ENCODE measurements around the gene COX4I1.

COX4I1 gene

GRCh38 chr16:85752511-85753420 lies 46.7 kb upstream of the COX4I1 start:
- H3K4me3 ChIP-seq (ENCODE audit: low read depth, low read length): no peak overlapping the region; the same call in 1 of the 2 replicates
- TF ChIP-seq, protein P1, sequence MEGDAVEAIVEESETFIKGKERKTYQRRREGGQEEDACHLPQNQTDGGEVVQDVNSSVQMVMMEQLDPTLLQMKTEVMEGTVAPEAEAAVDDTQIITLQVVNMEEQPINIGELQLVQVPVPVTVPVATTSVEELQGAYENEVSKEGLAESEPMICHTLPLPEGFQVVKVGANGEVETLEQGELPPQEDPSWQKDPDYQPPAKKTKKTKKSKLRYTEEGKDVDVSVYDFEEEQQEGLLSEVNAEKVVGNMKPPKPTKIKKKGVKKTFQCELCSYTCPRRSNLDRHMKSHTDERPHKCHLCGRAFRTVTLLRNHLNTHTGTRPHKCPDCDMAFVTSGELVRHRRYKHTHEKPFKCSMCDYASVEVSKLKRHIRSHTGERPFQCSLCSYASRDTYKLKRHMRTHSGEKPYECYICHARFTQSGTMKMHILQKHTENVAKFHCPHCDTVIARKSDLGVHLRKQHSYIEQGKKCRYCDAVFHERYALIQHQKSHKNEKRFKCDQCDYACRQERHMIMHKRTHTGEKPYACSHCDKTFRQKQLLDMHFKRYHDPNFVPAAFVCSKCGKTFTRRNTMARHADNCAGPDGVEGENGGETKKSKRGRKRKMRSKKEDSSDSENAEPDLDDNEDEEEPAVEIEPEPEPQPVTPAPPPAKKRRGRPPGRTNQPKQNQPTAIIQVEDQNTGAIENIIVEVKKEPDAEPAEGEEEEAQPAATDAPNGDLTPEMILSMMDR (IDR thresholded peaks at IDR 0.05; ENCODE audit: insufficient read depth, low read depth, low read length, missing control alignments): peak; percentile 62
- peak; percentile 85 for DNase-seq (ENCODE audit: low read depth)

GRCh38 chr16:85753559-85753958 lies 45.9 kb upstream of the COX4I1 start:
- DNase-seq (ENCODE audit: low read depth): no peak
- H3K4me3 ChIP-seq (ENCODE audit: low read depth, low read length): no peak overlapping the region
- TF ChIP-seq, protein P1 (IDR thresholded peaks at IDR 0.05; ENCODE audit: insufficient read depth, low read depth, low read length, missing control alignments): no peak

DNA sequence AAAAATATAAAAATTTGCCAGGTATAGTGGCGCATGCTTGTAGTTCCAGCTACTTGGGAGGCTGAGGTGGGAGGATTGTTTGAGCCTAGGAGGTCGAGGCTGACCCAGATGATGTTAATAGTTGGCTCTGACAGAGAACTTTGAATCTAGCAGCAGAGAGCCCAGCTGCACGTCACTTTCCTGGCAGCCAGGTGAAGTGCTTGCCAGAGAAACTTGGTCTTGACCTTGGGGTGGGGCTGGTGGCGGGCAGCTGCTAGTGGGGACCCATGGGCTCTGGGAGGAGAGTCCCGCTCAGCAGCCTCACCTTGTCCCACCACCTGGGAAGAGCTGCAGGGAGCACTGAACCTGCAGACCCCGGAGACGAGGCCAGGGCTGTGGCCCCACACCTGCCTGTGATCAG lies 45.5 kb upstream of the COX4I1 start:
- TF ChIP-seq, protein P1 (IDR thresholded peaks at IDR 0.05; ENCODE audit: insufficient read depth, low read depth, low read length, missing control alignments): no peak
- H3K4me3 ChIP-seq (ENCODE audit: low read depth, low read length): no peak overlapping the region
- no peak for DNase-seq (ENCODE audit: low read depth)

GRCh38 chr16:85754413-85754812 lies 45.1 kb upstream of the COX4I1 start:
- TF ChIP-seq, protein P1 (IDR thresholded peaks at IDR 0.05; ENCODE audit: insufficient read depth, low read depth, low read length, missing control alignments): no peak
- H3K4me3 ChIP-seq (ENCODE audit: low read depth, low read length): no peak overlapping the region
- peak; percentile 67 for DNase-seq (ENCODE audit: low read depth)

DNA sequence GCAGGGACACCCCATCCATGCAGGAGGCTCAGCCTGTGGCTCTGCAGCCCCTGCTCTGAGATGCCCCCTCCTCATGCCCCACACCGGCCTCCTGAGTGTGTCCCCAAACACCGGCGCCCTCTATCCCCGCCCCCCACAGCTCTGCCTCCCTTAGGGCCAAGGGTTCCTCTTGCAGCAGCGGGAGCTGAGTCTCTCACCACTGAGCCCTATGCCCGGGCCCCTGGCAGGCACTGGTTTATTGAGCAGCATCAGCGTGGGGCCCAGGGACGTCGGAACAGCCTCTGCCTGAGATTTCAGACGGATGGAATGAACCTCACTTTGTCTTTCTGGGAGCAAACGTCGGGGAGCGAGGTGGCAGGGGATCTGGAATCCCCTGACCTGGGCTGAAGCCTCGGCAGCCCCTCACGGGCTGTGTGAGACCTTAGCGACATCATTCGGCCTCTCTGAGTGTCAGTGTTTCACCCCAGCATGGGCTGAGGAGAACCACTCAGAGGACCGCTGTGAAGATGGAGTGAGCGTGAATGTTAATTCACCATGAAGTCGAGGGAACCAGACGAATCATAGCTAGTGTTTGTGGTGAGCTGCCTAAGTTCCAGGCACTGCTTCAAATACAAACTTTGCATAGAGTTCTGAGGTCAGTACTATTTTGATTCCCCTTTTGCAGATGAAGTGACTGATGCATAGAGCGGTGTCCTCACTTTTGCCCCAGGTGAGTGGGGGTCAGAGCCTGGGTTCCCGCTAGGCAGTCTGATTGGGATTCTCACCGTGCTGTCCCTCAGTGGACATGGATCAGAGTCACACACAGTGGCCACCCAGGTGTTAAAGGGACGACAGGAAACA lies 43.3 kb upstream of the COX4I1 start:
- peak; percentile 86 for DNase-seq (ENCODE audit: low read depth)
- peak overlapping the region; percentile 38 for H3K4me3 ChIP-seq (ENCODE audit: low read depth, low read length)

GRCh38 chr16:85757341-85757822 lies 42.1 kb upstream of the COX4I1 start:
- H3K4me3 ChIP-seq (ENCODE audit: low read depth, low read length): no peak overlapping the region
- TF ChIP-seq, protein P1 (IDR thresholded peaks at IDR 0.05; ENCODE audit: insufficient read depth, low read depth, low read length, missing control alignments): no peak
- DNase-seq (ENCODE audit: low read depth): peak; percentile 73

More for the DNA sequence above, 43.3 kb upstream of the COX4I1 start:
- TF ChIP-seq, protein P1 (IDR thresholded peaks at IDR 0.05; ENCODE audit: insufficient read depth, low read depth, low read length, missing control alignments): no peak
